Lung microvascular endothelial cell (primary cell): ENCODE measurements around the gene ADAMTS5. TPM values are rescaled to one million over a fixed set of nuclear protein-coding genes. Genes with fewer than 3 reads are reported as not detected.

ENCODE experiments used
- DNase-seq, 2 donors: peaks; one replicate each; pipeline versions ENCODE4 v3.0.0 to v3.0.0-alpha.2; 2010; ENCODE audit warnings: low read depth in 2 of 2
- total RNA-seq: library from RNA; depleted of rRNA; stranded (reverse); fragments of >200 nt; gene quantifications from 2 replicates; pipeline ENCODE4 v1.2.1, GENCODE V29; 2014

The ADAMTS5 gene
- total RNA-seq, 1 donor from 2014 or later, result under 0.01 TPM

DNA sequence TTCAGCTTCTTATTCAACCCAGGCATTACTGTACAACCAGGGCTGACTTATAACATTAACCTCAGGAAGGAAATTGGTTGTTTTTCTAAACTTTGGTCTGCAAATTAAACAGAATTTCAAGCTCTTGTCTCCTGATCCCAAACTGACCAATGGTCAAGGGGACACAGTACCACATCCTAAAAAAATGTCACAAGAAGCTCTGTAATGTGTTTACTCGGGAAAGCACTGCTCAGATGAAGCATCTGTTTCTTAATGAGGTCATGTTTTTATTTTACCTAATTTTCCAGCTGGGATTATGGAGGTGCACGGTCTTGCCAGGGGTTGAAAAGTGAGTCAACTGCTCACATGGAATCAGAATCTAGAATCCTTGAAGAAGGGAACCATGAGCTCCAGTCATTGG is 18.7 kb downstream of the ADAMTS5 start:
- no peak for DNase-seq

GRCh38 chr21:26946744-26947446 is 20.0 kb downstream of the ADAMTS5 start:
- no peak for DNase-seq

- no peak for DNase-seq
These were observed 20.8 kb downstream of the ADAMTS5 start for GRCh38 chr21:26945916-26946675.

DNA sequence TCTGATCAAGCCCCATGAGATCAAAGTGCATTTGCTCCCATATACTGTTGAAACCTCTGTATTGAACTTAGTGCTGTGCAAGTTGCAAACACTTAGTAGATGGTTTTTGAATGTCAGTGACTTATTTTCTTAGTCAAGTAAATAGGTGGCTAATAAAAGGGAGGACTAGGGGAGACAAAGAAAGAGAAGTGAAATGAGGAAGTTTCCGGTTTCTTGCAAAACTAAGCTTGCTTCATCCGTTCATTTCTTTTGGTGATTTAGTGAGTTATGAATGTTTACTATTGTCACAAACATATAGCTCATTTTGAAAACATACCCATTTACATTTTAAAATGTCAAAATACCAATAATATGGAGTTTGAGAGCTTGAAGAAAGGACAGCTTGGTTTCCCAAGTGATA is 23.0 kb downstream of the ADAMTS5 start:
- DNase-seq, result no peak

- no peak for DNase-seq
These were observed 25.5 kb downstream of the ADAMTS5 start for GRCh38 chr21:26941421-26941820.

DNA sequence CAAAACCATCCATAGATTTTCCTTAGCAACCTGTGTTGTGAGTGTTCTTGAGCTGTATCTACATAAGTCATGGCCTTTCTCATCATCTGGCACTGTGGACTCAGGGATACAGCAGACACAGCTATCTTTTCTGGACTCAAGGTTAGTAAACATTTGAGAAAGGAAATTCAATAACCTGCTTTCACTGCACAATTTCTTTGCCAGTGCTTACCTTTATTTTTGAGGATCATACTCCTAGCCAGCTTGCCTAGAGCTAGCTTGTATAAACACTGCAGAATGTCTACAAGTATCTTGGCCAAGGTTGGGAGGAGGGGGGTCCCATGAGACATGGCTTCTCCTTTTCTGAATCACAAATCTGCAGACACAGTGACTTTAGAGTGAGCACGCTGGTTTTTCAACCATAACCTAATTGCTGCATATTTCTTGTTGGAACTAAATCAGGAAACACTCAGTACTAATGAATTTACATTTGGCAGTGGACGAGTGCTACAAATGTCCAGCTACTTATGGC is 27.2 kb downstream of the ADAMTS5 start:
- DNase-seq, result no peak

- no peak for DNase-seq
These were observed 30.2 kb downstream of the ADAMTS5 start for GRCh38 chr21:26936641-26937040.

DNA sequence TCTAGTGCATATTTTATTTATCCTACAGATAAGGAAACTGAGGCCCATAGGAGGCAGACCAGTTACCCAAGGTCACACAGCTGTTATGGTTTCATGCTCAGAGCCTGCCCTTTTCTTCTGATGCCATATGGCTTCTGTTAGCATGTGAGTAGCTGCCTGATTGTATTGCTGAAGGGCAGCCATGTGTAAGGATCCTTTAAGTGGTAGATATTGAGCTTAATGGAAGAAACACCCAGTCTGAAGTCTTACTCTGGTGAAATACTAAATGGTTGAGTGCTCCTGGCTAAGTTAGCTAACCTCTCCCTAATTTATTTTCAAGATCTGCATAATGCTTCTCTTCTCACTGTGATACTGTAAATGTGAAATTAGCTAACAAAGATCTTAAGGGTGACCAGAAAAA is 30.9 kb downstream of the ADAMTS5 start:
- DNase-seq, result no peak

- no peak for DNase-seq
These were observed 32.5 kb downstream of the ADAMTS5 start for GRCh38 chr21:26934383-26934782.

- no peak for DNase-seq
These were observed 33.4 kb downstream of the ADAMTS5 start for GRCh38 chr21:26933448-26933847.

- DNase-seq, result no peak
These were observed 41.3 kb downstream of the ADAMTS5 start for GRCh38 chr21:26925636-26926035.

- no peak for DNase-seq
These were observed 41.8 kb downstream of the ADAMTS5 start for GRCh38 chr21:26925122-26925521.

- no peak for DNase-seq
These were observed 42.9 kb downstream of the ADAMTS5 start for GRCh38 chr21:26923986-26924385.

GRCh38 chr21:26920055-26920454 is 46.8 kb downstream of the ADAMTS5 start:
- no peak for DNase-seq

DNA sequence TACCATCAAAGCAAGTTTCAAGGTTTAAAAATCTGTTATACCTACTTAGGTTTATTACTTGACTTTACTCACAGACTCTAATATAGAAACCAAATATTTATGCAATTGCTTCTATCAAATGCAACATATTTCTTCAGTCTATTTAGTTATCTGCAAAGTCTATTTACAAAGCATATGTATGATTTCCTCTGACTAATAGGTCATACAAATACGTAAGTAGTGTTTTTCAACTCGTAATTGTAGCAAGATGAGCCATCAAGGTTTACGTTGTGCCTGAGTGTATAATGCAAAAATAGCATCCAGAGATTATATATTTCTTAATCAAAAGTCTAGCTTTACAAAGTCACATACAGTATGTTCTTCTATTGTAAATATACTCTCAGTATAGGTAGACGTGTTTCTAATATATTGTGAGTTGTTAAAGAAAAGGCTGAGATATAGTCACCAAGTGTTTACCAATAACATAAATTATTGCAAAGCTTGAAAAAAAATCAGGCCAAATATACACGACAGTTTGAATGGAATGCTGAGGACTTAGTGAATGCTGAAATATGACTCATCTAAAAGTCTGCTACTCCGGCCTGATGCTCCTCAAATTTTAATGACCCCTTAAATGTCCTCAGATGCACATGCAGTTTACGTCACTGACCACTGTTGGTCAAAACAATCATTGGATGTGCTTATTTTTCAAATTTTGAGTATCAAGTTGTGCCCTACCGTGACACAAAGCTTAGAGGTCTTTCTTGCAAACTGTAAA is 48.4 kb downstream of the ADAMTS5 start:
- DNase-seq, result no peak

GRCh38 chr21:26916799-26917198 is 50.1 kb downstream of the ADAMTS5 start:
- no peak for DNase-seq

- no peak for DNase-seq
These were observed 52.3 kb downstream of the ADAMTS5 start for GRCh38 chr21:26914557-26914956.

GRCh38 chr21:26912466-26912865 is 54.4 kb downstream of the ADAMTS5 start:
- no peak for DNase-seq

DNA sequence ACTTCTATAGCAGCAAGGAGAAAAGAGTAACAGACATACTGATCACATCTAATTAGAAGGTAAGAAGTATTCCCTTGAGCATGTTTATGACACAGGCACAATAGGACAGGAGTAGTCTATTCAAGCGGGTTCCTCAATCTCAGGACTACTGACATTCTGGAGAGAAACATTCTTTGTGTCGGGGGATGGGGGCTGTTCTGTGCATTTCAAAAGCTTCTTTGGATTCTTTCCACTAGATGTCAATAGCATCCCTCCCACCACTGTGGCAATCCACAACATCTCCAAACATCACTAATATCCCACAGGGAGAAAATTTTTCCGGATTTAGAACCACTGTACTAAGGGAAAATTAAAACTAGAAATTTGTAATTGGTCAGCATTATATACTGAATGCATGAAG is 56.9 kb downstream of the ADAMTS5 start:
- no peak for DNase-seq

GRCh38 chr21:26900980-26901379 is 65.9 kb downstream of the ADAMTS5 start:
- DNase-seq, result no peak

GRCh38 chr21:26892151-26892550 is 74.7 kb downstream of the ADAMTS5 start:
- DNase-seq, result no peak

GRCh38 chr21:26888931-26889330 is 78.0 kb downstream of the ADAMTS5 start:
- DNase-seq, result no peak
